GM19351 (cell line): ENCODE data around the gene FOXN3.
"Not testable (repeated sequence)": the region's sequence is repeated elsewhere in the genome, so short reads cannot be mapped to it uniquely, and the experiment has no call there.

Experiments used
- ATAC-seq: cut with Tn5 transposase; IDR thresholded peaks from one replicate; pipeline ENCODE4 v1.9.1; 2021; ENCODE audit warnings: mild to moderate bottlenecking, moderate library complexity; ENCODE audit not compliant: unreplicated experiment

FOXN3 gene

GRCh38 chr14:89206389-89207031, 210.5 kb downstream of the FOXN3 start:
- no peak for ATAC-seq

- ATAC-seq, result no peak
Measured at GRCh38 chr14:89205137-89205740, 211.8 kb downstream of the FOXN3 start.

- ATAC-seq, result no peak
Measured at GRCh38 chr14:89202413-89203190, 214.4 kb downstream of the FOXN3 start.

GRCh38 chr14:89201645-89202044, 215.4 kb downstream of the FOXN3 start:
- ATAC-seq, result no peak

GRCh38 chr14:89199357-89199756, 217.7 kb downstream of the FOXN3 start:
- ATAC-seq, result not testable (repeated sequence)

GRCh38 chr14:89198544-89199329, 218.3 kb downstream of the FOXN3 start:
- ATAC-seq, result no peak

GRCh38 chr14:89197623-89198022, 219.4 kb downstream of the FOXN3 start:
- no peak for ATAC-seq

- ATAC-seq, result no peak
Measured at GRCh38 chr14:89196545-89196944, 220.5 kb downstream of the FOXN3 start.

- ATAC-seq, result no peak
Measured at GRCh38 chr14:89194376-89194775, 222.7 kb downstream of the FOXN3 start.

- ATAC-seq, result no peak
Measured at GRCh38 chr14:89190765-89191513, 226.1 kb downstream of the FOXN3 start.

GRCh38 chr14:89188492-89188891, 228.5 kb downstream of the FOXN3 start:
- no peak for ATAC-seq

- ATAC-seq, result no peak
Measured at GRCh38 chr14:89187501-89187900, 229.5 kb downstream of the FOXN3 start.

- ATAC-seq, result no peak
Measured at GRCh38 chr14:89186856-89187376, 230.1 kb downstream of the FOXN3 start.

GRCh38 chr14:89185919-89186855, 230.8 kb downstream of the FOXN3 start:
- ATAC-seq, result no peak

- ATAC-seq, result no peak
Measured at GRCh38 chr14:89184952-89185351, 232.1 kb downstream of the FOXN3 start.

- no peak for ATAC-seq
Measured at GRCh38 chr14:89182326-89182725, 234.7 kb downstream of the FOXN3 start.

GRCh38 chr14:89180546-89180945, 236.5 kb downstream of the FOXN3 start:
- no peak for ATAC-seq

GRCh38 chr14:89179891-89180404, 237.1 kb downstream of the FOXN3 start:
- no peak for ATAC-seq
